ENCODE data around the gene CCDC51.

Gene CCDC51

DNA sequence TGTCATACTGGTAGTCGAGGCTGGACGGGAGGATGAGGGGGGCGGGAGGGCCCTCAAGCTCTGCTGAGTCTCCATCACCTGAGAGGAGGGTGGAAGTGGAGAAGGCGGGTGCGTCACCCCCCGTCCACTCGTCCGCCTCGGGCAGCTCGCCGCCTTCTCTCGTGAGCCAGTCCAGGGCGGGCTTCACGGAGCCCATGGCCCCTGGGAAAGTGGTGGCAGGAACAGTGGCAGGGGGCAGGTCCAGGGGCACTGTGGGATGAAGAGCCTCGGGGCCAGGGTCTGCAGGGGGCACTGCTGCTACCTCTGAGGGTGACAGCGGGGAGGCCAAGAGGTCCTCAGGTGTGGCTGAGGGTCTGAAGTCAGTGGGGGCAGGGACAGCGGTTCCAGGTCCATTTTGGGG is 20.3 kb downstream of the CCDC51 start:
- Histone ChIP-seq H3K36me3 (ENCODE audit: control insufficient read depth, insufficient read depth, low read length) (peaks cover 62% of the 10 kb centered on the region), H3K27ac (ENCODE audit: low read depth, low read length, severe bottlenecking) (no peak overlapping the region), H3K9me3 (ENCODE audit: control insufficient read depth, low read length) (no peaks in the 10 kb centered on the region), H3K4me3 (ENCODE audit: extremely low read depth, insufficient read depth, low read length, poor library complexity, severe bottlenecking) (no peak overlapping the region), H3K4me1 (ENCODE audit: control insufficient read depth, insufficient read depth, low read length, poor library complexity, severe bottlenecking) (no peaks in the 10 kb centered on the region)
- 95 to 97% methylated on average over 14 to 16 of the region's 17 CpGs for WGBS, 2 experiments (ENCODE audit: insufficient coverage in 2 of 2)

DNA sequence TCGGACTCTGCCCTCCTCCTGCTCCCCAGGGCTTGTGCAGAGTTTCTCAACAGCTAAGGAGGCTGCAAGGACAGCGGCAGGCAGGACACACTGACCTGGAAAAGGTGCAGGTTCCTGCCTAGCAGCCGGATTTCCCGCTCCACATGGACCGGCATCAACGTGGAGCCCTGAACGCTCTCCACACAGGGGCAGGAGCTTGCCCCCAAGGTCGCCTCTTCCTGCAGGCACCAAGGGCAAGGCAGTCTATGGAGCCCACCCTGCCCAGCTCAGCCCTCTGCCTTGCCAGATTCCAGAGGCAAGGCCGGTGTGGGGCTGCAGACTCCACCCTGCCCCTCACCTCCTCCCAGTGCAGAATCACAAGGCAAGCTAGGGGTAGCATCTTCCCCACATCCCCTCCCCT is 20.8 kb downstream of the CCDC51 start:
- H3K36me3 ChIP-seq (ENCODE audit: control insufficient read depth, insufficient read depth, low read length): peaks cover 62% of the 10 kb centered on the region
- 94 to 95% methylated on average over 8 to 9 of the region's 9 CpGs for WGBS, 2 experiments (ENCODE audit: insufficient coverage in 2 of 2)

DNA sequence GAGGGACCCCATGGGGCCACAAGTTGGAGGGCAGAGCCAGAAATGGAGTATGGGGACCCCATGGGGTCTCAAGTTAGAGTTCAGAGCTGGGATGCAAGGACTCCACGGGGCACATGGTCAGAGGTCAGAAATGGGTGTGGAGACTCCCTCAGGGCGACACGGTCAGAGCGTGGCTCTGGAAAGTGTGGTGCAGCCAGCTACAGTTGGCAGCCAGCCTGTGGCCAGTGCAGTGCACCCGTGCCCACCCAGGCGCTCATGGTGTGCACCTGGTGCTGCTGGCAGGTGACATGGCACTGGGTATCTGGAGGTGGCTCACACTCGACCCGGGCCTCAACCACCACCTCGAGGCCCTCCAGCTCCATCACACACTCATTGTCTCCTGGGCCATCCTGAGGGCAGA is 21.3 kb downstream of the CCDC51 start:
- Histone ChIP-seq H3K9me3 (ENCODE audit: control insufficient read depth, low read length) (no peaks in the 10 kb centered on the region), H3K36me3 (ENCODE audit: control insufficient read depth, insufficient read depth, low read length) (peaks cover 62% of the 10 kb centered on the region), H3K4me3 (ENCODE audit: extremely low read depth, insufficient read depth, low read length, poor library complexity, severe bottlenecking) (no peak overlapping the region), H3K4me1 (ENCODE audit: control insufficient read depth, insufficient read depth, low read length, poor library complexity, severe bottlenecking) (no peaks in the 10 kb centered on the region), H3K27ac (ENCODE audit: low read depth, low read length, severe bottlenecking) (no peak overlapping the region)
- 89 to 97% methylated on average over 6 to 9 of the region's 9 CpGs for WGBS, 2 experiments (ENCODE audit: insufficient coverage in 2 of 2)

More for the DNA sequence above, 20.8 kb downstream of the CCDC51 start:
- Histone ChIP-seq H3K27ac (ENCODE audit: low read depth, low read length, severe bottlenecking) (no peak overlapping the region), H3K9me3 (ENCODE audit: control insufficient read depth, low read length) (no peaks in the 10 kb centered on the region), H3K4me3 (ENCODE audit: extremely low read depth, insufficient read depth, low read length, poor library complexity, severe bottlenecking) (no peak overlapping the region), H3K4me1 (ENCODE audit: control insufficient read depth, insufficient read depth, low read length, poor library complexity, severe bottlenecking) (no peaks in the 10 kb centered on the region)

DNA sequence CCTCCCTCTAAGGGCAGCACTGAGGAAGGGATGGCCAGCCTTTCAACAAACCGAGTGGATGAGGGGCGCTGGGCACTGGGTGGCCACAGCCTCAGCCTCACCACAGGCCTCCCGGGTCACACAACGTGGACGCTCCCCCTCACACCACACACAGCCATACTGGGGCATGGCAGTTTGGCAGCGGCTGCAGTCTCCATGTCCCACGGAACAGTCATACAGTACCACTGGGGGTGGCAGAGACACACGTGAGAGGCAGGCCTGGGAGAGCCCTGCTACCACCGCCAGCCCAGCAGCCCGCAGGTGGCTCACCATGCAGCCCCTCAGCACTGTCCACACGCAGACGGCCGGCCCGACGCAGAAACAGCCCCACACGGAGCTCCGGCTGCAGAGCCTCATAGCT is 21.8 kb downstream of the CCDC51 start:
- Histone ChIP-seq H3K4me1 (ENCODE audit: control insufficient read depth, insufficient read depth, low read length, poor library complexity, severe bottlenecking) (no peaks in the 10 kb centered on the region), H3K36me3 (ENCODE audit: control insufficient read depth, insufficient read depth, low read length) (peaks cover 63% of the 10 kb centered on the region), H3K27ac (ENCODE audit: low read depth, low read length, severe bottlenecking) (no peak overlapping the region), H3K9me3 (ENCODE audit: control insufficient read depth, low read length) (no peaks in the 10 kb centered on the region), H3K4me3 (ENCODE audit: extremely low read depth, insufficient read depth, low read length, poor library complexity, severe bottlenecking) (no peak overlapping the region)
- 93 to 94% methylated on average over 15 to 17 of the region's 17 CpGs for WGBS, 2 experiments (ENCODE audit: insufficient coverage in 2 of 2)

DNA sequence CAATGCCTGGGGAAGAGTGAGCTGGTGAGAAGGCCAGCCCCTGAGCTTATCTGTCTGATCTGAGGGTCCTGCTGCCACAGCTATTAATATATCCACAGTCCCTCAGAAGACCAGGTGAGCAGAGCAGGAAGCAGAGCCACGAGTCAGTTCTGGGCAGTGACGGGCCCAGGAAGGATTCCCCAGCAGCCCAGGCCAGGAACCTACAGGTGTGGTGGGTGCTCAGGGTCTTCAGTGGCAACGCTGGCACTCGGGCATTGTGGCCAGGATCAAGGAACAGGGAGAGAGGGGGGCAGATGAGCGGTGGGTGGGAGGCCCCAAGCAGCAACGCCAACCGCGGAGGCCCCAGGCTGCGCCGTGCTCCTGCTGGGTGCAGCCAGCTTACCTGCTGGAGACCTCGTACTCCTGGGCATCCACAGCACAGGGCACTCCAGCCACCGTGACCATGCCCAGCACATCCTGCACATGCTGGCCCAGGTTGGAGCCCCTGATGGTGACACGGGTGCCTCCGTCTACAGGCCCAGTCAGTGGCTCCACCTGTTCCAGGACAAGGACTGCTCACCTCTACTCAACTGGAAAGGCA is 22.3 kb downstream of the CCDC51 start:
- WGBS, 2 experiments (ENCODE audit: insufficient coverage in 2 of 2): 96 to 97% methylated on average over 13 to 14 of the region's 14 CpGs

DNA sequence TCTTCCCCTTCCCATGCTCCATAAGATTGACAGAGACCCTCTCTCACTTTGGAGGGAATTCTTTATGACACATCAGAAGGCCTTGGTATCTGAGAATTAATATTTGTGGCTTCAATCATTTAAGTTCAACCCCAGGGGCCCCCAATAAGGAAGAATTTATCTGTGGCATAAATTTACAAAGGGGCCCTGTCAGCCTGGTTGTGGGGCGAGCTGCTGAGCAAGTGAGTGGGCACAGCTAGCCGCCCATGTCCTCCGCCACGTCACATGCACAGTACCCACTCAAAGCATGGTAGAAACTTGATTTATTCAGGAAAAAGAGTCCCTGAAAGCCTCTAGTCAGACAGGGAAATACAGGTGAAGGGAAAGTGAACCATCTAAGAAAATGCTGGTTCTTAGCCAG is 23.4 kb downstream of the CCDC51 start:
- 80 to 100% methylated on average over 1 to 3 of the region's 4 CpGs for WGBS, 2 experiments (ENCODE audit: insufficient coverage in 2 of 2)

More for the DNA sequence above, 22.3 kb downstream of the CCDC51 start:
- peaks cover 66% of the 10 kb centered on the region for H3K36me3 ChIP-seq (ENCODE audit: control insufficient read depth, insufficient read depth, low read length)
- no peak overlapping the region for H3K27ac ChIP-seq (ENCODE audit: low read depth, low read length, severe bottlenecking)
- H3K9me3 ChIP-seq (ENCODE audit: control insufficient read depth, low read length): no peaks in the 10 kb centered on the region
- no peaks in the 10 kb centered on the region for H3K4me1 ChIP-seq (ENCODE audit: control insufficient read depth, insufficient read depth, low read length, poor library complexity, severe bottlenecking)
- H3K4me3 ChIP-seq (ENCODE audit: extremely low read depth, insufficient read depth, low read length, poor library complexity, severe bottlenecking): no peak overlapping the region

DNA sequence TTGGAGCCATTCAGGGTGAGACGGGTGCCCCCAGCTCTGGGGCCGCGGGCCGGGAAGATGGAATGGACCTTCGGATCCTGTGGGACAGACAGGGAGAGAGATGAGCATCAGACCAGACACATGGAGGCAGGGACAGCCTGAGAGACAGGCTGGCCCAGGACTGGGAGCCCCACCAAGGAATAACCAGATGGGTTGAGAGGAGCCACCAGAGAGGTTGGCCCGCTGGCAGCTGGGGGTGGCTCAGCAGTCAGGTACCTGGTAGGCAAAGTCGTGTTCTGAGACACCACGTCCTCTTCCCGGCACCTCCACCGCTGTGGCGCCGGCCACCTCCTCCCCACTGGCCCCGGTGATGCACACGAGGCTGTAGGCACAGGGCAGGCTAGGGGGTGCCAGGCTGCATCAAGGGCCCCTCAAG is 23.8 kb downstream of the CCDC51 start:
- Histone ChIP-seq H3K4me1 (ENCODE audit: control insufficient read depth, insufficient read depth, low read length, poor library complexity, severe bottlenecking) (no peaks in the 10 kb centered on the region), H3K4me3 (ENCODE audit: extremely low read depth, insufficient read depth, low read length, poor library complexity, severe bottlenecking) (no peak overlapping the region), H3K36me3 (ENCODE audit: control insufficient read depth, insufficient read depth, low read length) (peaks cover 78% of the 10 kb centered on the region), H3K27ac (ENCODE audit: low read depth, low read length, severe bottlenecking) (no peak overlapping the region), H3K9me3 (ENCODE audit: control insufficient read depth, low read length) (no peaks in the 10 kb centered on the region)
- 92 to 96% methylated on average over 13 to 14 of the region's 14 CpGs for WGBS, 2 experiments (ENCODE audit: insufficient coverage in 2 of 2)

More for the DNA sequence above, 23.4 kb downstream of the CCDC51 start:
- peaks cover 75% of the 10 kb centered on the region for H3K36me3 ChIP-seq (ENCODE audit: control insufficient read depth, insufficient read depth, low read length)
- H3K9me3 ChIP-seq (ENCODE audit: control insufficient read depth, low read length): no peaks in the 10 kb centered on the region
- no peak overlapping the region for H3K27ac ChIP-seq (ENCODE audit: low read depth, low read length, severe bottlenecking)
- no peaks in the 10 kb centered on the region for H3K4me1 ChIP-seq (ENCODE audit: control insufficient read depth, insufficient read depth, low read length, poor library complexity, severe bottlenecking)
- H3K4me3 ChIP-seq (ENCODE audit: extremely low read depth, insufficient read depth, low read length, poor library complexity, severe bottlenecking): no peak overlapping the region

DNA sequence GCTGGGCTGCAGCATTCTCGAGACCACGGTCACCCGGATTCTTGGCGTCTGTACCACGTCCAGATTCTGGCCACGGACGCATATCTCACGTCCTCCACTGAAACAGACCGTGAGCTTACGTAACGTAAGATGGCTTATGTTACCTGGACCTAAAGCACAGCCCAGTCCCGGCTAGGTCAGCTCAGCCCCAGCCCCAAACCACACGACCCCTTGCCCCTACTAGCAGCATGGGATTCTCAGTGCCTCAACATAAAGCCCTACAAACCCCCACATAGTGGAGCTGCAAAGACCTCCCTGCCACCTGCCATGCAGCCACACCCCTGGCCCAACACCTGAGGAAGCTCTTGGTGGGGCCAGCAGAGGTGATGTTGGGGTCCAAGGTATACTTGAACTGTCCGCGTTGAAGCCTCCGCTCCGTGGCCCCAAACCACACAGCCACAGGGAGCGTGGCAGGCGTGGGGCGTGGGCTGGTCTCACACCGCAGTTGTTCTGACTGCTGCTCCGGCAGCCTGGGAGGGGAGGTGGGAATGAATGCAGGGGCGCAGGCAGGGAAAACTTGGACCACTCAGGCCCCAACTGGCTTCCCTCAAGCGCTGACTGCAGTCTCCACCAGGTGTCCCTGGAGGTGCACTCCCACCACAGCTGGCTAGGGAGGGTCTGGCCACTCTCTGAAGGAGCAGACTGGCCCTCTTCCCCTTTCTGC is 24.5 kb downstream of the CCDC51 start:
- no peak overlapping the region for H3K27ac ChIP-seq (ENCODE audit: low read depth, low read length, severe bottlenecking)
- 95 to 96% methylated on average over 18 to 23 of the region's 24 CpGs for WGBS, 2 experiments (ENCODE audit: insufficient coverage in 2 of 2)
- no peaks in the 10 kb centered on the region for H3K9me3 ChIP-seq (ENCODE audit: control insufficient read depth, low read length)
- H3K36me3 ChIP-seq (ENCODE audit: control insufficient read depth, insufficient read depth, low read length): peaks cover 81% of the 10 kb centered on the region
- no peaks in the 10 kb centered on the region for H3K4me1 ChIP-seq (ENCODE audit: control insufficient read depth, insufficient read depth, low read length, poor library complexity, severe bottlenecking)
- H3K4me3 ChIP-seq (ENCODE audit: extremely low read depth, insufficient read depth, low read length, poor library complexity, severe bottlenecking): no peak overlapping the region

DNA sequence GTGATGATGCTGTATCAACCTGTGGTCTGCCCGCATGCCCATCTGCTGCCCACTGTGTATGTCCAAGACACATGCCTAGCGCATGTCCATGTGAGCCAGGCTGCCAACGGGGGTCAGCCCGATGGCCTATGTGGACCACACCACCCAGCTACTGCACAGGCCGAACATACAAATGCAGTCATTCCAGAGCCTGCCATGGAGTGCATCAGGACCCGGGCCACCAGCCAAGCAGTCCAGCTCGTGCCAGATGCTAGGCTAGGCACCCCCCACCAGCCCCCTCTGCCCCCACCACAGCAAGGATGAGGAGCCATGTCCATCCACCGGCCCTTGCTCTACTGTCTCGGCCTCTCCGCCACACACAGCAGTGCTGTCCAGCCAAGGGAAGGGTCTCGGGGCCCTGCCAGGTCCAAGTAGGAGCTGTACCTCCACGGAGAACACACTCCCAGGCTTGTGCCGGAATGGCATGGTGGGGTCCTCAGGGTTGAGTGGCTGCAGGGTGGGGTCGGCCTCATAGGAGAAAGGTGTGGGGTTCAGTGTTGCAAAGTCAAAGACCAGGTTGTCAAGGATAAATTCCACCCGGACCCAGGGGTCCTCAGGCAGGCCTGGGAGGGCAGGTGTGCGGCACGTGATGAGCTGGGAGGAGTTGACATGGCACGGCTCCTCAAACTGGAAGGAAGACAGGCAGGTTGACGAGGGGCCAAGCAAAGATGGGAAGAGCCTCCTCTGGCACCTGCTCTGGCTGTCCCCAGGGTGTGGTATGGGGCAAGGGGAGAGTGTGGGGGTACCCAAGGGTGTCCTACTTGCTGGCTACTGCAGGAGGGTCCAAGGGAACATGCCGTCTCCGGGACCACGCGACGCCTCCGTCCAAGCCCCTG is 25.3 kb downstream of the CCDC51 start:
- H3K27ac ChIP-seq (ENCODE audit: low read depth, low read length, severe bottlenecking): no peak overlapping the region
- H3K36me3 ChIP-seq (ENCODE audit: control insufficient read depth, insufficient read depth, low read length): peaks cover 88% of the 10 kb centered on the region
- H3K4me3 ChIP-seq (ENCODE audit: extremely low read depth, insufficient read depth, low read length, poor library complexity, severe bottlenecking): no peak overlapping the region
- H3K4me1 ChIP-seq (ENCODE audit: control insufficient read depth, insufficient read depth, low read length, poor library complexity, severe bottlenecking): no peaks in the 10 kb centered on the region
- WGBS, 2 experiments (ENCODE audit: insufficient coverage in 2 of 2): 96% methylated on average over 23 to 25 of the region's 25 CpGs
- H3K9me3 ChIP-seq (ENCODE audit: control insufficient read depth, low read length): no peaks in the 10 kb centered on the region

DNA sequence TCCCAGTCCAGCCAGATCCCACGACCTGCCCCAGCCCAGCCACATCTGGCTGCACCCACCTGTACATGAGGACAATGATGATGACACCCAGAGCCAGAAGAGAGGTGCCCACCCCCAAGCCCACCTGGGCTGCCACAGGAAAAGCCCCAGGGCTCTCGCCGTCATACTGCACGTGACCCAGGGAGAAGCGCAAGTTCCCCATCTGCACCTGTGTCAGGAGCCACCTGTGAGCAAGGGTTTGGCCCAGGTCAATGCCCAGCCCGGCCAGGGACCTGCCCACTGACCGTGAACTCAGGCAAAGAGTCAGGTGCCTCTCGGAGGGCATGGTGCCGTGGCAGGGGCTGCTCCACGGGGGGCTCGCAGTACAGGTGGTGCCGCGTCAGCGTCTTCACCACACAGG is 26.3 kb downstream of the CCDC51 start:
- Histone ChIP-seq H3K36me3 (ENCODE audit: control insufficient read depth, insufficient read depth, low read length) (peaks cover 88% of the 10 kb centered on the region), H3K4me3 (ENCODE audit: extremely low read depth, insufficient read depth, low read length, poor library complexity, severe bottlenecking) (no peak overlapping the region), H3K9me3 (ENCODE audit: control insufficient read depth, low read length) (no peaks in the 10 kb centered on the region), H3K27ac (ENCODE audit: low read depth, low read length, severe bottlenecking) (no peak overlapping the region), H3K4me1 (ENCODE audit: control insufficient read depth, insufficient read depth, low read length, poor library complexity, severe bottlenecking) (no peaks in the 10 kb centered on the region)
- 92 to 95% methylated on average over 11 to 14 of the region's 14 CpGs for WGBS, 2 experiments (ENCODE audit: insufficient coverage in 2 of 2)
